ENCODE measurements around the gene SFXN4.

SFXN4 gene

GRCh38 chr10:119138346-119139306, 26.9 kb downstream of the SFXN4 start:
- TF ChIP-seq CTCF (conservative IDR thresholded peaks at IDR 0.05): no peak
- TF ChIP-seq ZFX (IDR thresholded peaks at IDR 0.05): no peak
- peak overlapping the region; percentile 32; the same call in 1 of the 2 replicates for H3K27ac ChIP-seq

- H3K27ac ChIP-seq: peak overlapping the region; percentile 32; the same call in 1 of the 2 replicates
Measured at GRCh38 chr10:119137878-119138277, 27.6 kb downstream of the SFXN4 start.

GRCh38 chr10:119136084-119136483, 29.4 kb downstream of the SFXN4 start:
- TF ChIP-seq CTCF (conservative IDR thresholded peaks at IDR 0.05) (no peak), ZFX (IDR thresholded peaks at IDR 0.05) (no peak)
- H3K27ac ChIP-seq: no peak overlapping the region

- TF ChIP-seq CTCF (conservative IDR thresholded peaks at IDR 0.05): no peak
- no peak for TF ChIP-seq ZFX (IDR thresholded peaks at IDR 0.05)
- H3K27ac ChIP-seq: no peak overlapping the region
Measured at GRCh38 chr10:119135513-119135881, 30.0 kb downstream of the SFXN4 start.

GRCh38 chr10:119133949-119134348, 31.6 kb downstream of the SFXN4 start:
- TF ChIP-seq ZFX (IDR thresholded peaks at IDR 0.05) (no peak), CTCF (conservative IDR thresholded peaks at IDR 0.05) (no peak)
- no peak overlapping the region for H3K27ac ChIP-seq

- no peak overlapping the region; the same call in 1 of the 2 replicates for H3K27ac ChIP-seq
Measured at GRCh38 chr10:119132521-119133345, 32.8 kb downstream of the SFXN4 start.

GRCh38 chr10:119131512-119132240, 33.8 kb downstream of the SFXN4 start:
- no peak overlapping the region for H3K27ac ChIP-seq
- TF ChIP-seq ZFX (IDR thresholded peaks at IDR 0.05): no peak
- TF ChIP-seq CTCF (conservative IDR thresholded peaks at IDR 0.05): no peak

More at GRCh38 chr10:119132521-119133345, 32.8 kb downstream of the SFXN4 start:
- no peak for TF ChIP-seq ZFX (IDR thresholded peaks at IDR 0.05)

Measured in C4-2B (cell line).